ENCODE data around the gene ARHGEF7. TPM values are rescaled to one million over a fixed set of nuclear protein-coding genes. Genes with fewer than 3 reads are reported as not detected.

Gene ARHGEF7
- total RNA-seq, 1 experiment from 2014 or later = 47.3 TPM

DNA sequence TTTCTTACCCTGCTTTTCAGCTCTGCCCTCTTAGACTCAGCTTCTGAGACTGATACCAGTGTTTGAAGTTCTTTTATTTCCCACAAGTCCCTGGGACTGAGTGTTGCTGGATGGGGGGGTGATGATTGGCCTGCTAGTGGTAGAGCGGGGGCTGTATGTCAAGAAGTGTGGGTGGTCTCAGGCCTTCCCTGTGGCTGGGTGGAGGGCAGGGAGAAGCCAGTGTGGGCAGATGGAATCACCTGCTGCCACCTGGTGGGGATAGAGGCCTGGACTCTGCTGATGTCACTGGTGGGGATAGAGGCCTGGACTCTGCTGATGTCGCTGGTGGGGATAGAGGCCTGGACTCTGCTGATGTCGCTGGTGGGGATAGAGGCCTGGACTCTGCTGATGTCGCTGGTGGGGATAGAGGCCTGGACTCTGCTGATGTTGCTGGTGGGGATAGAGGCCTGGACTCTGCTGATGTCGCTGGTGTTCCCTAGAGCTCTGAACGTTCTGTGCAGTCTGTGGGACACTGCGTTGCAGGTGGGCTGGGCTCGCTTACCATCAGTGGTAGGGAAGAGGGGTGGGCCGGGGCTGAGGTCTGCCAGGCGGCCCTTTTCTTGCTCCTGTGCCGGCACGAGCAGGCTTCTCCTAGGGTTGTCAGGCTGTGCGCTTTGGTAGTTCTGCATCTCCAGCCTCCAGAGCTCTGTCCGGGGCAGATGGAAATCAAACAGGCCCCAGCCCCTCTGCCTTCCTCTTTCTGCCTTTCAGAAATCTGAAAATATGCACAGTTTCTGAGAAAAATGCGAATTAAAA, 101.3 kb downstream of the ARHGEF7 start (continued):
- TF ChIP-seq, protein P1, sequence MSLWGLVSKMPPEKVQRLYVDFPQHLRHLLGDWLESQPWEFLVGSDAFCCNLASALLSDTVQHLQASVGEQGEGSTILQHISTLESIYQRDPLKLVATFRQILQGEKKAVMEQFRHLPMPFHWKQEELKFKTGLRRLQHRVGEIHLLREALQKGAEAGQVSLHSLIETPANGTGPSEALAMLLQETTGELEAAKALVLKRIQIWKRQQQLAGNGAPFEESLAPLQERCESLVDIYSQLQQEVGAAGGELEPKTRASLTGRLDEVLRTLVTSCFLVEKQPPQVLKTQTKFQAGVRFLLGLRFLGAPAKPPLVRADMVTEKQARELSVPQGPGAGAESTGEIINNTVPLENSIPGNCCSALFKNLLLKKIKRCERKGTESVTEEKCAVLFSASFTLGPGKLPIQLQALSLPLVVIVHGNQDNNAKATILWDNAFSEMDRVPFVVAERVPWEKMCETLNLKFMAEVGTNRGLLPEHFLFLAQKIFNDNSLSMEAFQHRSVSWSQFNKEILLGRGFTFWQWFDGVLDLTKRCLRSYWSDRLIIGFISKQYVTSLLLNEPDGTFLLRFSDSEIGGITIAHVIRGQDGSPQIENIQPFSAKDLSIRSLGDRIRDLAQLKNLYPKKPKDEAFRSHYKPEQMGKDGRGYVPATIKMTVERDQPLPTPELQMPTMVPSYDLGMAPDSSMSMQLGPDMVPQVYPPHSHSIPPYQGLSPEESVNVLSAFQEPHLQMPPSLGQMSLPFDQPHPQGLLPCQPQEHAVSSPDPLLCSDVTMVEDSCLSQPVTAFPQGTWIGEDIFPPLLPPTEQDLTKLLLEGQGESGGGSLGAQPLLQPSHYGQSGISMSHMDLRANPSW (CRISPR knock-in tag; conservative IDR thresholded peaks at IDR 0.05; ENCODE audit: low read depth) = no peak

GRCh38 chr13:111217641-111218040, 102.5 kb downstream of the ARHGEF7 start:
- Mint-ChIP-seq H3K4me3 (no peak overlapping the region), H3K4me1 (peaks cover 71% of the 10 kb centered on the region), H3K9me3 (no peaks in the 10 kb centered on the region), H3K27me3 (ENCODE audit: low read depth) (no peaks in the 10 kb centered on the region), H3K36me3 (no peaks in the 10 kb centered on the region), H3K27ac (peak overlapping the region; percentile 78; the same call in 1 of the 2 replicates)
- no peak for TF ChIP-seq RORB (CRISPR knock-in tag; IDR thresholded peaks at IDR 0.05)
- TF ChIP-seq OVOL2 (CRISPR knock-in tag; IDR thresholded peaks at IDR 0.05; ENCODE audit: borderline replicate concordance) = no peak
- no peak for TF ChIP-seq E2F4 (CRISPR knock-in tag; IDR thresholded peaks at IDR 0.05; ENCODE audit: borderline replicate concordance, low read depth)
- no peak for TF ChIP-seq CREM (CRISPR knock-in tag; IDR thresholded peaks at IDR 0.05)
- TF ChIP-seq, protein P2, sequence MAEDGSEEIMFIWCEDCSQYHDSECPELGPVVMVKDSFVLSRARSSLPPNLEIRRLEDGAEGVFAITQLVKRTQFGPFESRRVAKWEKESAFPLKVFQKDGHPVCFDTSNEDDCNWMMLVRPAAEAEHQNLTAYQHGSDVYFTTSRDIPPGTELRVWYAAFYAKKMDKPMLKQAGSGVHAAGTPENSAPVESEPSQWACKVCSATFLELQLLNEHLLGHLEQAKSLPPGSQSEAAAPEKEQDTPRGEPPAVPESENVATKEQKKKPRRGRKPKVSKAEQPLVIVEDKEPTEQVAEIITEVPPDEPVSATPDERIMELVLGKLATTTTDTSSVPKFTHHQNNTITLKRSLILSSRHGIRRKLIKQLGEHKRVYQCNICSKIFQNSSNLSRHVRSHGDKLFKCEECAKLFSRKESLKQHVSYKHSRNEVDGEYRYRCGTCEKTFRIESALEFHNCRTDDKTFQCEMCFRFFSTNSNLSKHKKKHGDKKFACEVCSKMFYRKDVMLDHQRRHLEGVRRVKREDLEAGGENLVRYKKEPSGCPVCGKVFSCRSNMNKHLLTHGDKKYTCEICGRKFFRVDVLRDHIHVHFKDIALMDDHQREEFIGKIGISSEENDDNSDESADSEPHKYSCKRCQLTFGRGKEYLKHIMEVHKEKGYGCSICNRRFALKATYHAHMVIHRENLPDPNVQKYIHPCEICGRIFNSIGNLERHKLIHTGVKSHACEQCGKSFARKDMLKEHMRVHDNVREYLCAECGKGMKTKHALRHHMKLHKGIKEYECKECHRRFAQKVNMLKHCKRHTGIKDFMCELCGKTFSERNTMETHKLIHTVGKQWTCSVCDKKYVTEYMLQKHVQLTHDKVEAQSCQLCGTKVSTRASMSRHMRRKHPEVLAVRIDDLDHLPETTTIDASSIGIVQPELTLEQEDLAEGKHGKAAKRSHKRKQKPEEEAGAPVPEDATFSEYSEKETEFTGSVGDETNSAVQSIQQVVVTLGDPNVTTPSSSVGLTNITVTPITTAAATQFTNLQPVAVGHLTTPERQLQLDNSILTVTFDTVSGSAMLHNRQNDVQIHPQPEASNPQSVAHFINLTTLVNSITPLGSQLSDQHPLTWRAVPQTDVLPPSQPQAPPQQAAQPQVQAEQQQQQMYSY (CRISPR knock-in tag; IDR thresholded peaks at IDR 0.05) = no peak
- TF ChIP-seq ZSCAN18 (CRISPR knock-in tag; IDR thresholded peaks at IDR 0.05) = no peak
- TF ChIP-seq GTF2I (CRISPR knock-in tag; conservative IDR thresholded peaks at IDR 0.05) = no peak
- TF ChIP-seq EMX1 (CRISPR knock-in tag; IDR thresholded peaks at IDR 0.05) = no peak
- TF ChIP-seq FOXJ3 (CRISPR knock-in tag; IDR thresholded peaks at IDR 0.05; ENCODE audit: borderline replicate concordance) = no peak
- no peak for TF ChIP-seq NR1H2 (CRISPR knock-in tag; IDR thresholded peaks at IDR 0.05)
- TF ChIP-seq ZBTB21 (CRISPR knock-in tag; IDR thresholded peaks at IDR 0.05; ENCODE audit: borderline replicate concordance) = no peak
- TF ChIP-seq ZNF423 (CRISPR knock-in tag; IDR thresholded peaks at IDR 0.05) = no peak
- no peak for TF ChIP-seq ZNF532 (CRISPR knock-in tag; IDR thresholded peaks at IDR 0.05; ENCODE audit: borderline replicate concordance)
- TF ChIP-seq, protein P3, sequence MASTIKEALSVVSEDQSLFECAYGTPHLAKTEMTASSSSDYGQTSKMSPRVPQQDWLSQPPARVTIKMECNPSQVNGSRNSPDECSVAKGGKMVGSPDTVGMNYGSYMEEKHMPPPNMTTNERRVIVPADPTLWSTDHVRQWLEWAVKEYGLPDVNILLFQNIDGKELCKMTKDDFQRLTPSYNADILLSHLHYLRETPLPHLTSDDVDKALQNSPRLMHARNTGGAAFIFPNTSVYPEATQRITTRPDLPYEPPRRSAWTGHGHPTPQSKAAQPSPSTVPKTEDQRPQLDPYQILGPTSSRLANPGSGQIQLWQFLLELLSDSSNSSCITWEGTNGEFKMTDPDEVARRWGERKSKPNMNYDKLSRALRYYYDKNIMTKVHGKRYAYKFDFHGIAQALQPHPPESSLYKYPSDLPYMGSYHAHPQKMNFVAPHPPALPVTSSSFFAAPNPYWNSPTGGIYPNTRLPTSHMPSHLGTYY (CRISPR knock-in tag; IDR thresholded peaks at IDR 0.05) = no peak
- ChIA-PET POLR2A (no interaction called here), CTCF (interaction anchor here (1.5 kb wide), 1 partner anchor 151 kb away, joined by 5 read pairs; no protein-coding TSS in a partner anchor)
- ATAC-seq (no peak), DNase-seq (ENCODE audit: low spot score) (no peak)
